Measurements from ENCODE around the gene CDH4. TPM values are rescaled to one million over a fixed set of nuclear protein-coding genes. Genes with fewer than 3 reads are reported as not detected.

Gene CDH4
- total and polyA plus RNA-seq, 9 of the 15 experiments (the other 6 are each of a cell fraction or from before 2014, with no cell fraction given), result 0.04 TPM; not detected in 8

DNA sequence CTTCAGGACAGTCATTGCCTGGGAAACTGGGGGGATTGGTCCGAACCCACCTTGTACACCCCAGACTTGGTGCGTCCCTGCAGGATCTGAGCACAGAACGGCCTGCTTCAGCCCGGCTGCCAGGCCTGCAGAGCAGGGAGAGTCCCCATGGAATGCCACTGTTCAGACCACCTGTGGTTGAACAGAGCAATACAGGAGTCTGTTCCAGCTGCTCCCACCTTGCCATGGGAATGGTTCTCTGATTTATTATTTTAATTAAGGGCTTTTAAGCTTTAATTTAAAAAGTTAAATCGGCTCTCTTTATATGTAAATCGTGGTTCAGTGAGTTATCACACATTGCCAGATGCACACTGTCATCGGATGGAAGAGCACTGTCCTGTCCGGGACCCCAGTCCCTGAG lies 310.4 kb downstream of the CDH4 start:
- no peak for ATAC-seq
- no TSS peak for BruUV-seq (replicated peaks)
- FAIRE-seq, result no peak
- peaks cover 6 to 63% of the 10 kb centered on the region in 2 experiments; a peak in 3 of 5 replicates for H3K27me3 ChIP-seq (ENCODE audit: control insufficient read depth in 2 of 2, insufficient read depth in 2 of 2, low read length in 2 of 2)
- H3K4me3 ChIP-seq, result no peak overlapping the region
- H3K27ac ChIP-seq (ENCODE audit: extremely low read depth, low read depth, low read length), result no peak overlapping the region
- H3K4me1 ChIP-seq (replicated peaks in 1 of 2; ENCODE audit: control insufficient read depth in 2 of 2, insufficient read depth in 2 of 2, low read length in 2 of 2), result peaks cover 0 to 4% of the 10 kb centered on the region in 2 experiments; a peak in 2 of 5 replicates
- no peak overlapping the region for H3K9ac ChIP-seq (ENCODE audit: insufficient read depth in 1 of 2, low read depth in 2 of 2, low read length in 2 of 2)
- no peak overlapping the region for H2AFZ ChIP-seq (ENCODE audit: low read depth, low read length)
- no peak overlapping the region for H3K4me2 ChIP-seq (ENCODE audit: insufficient read depth, low read length)
- H4K20me1 ChIP-seq (replicated peaks; ENCODE audit: control insufficient read depth, insufficient read depth, low read length), result 0 out of 2 replicates have a peak, but pooled peaks cover 3% of the 10 kb centered on the region
- intact Hi-C loops (cut with micrococcal nuclease), result no loop called here
- POLR2A ChIA-PET, result interaction anchor here (0.6 to 0.8 kb wide), 2 partner anchors 37 to 644 kb away, joined by 3 read pairs; no protein-coding TSS in a partner anchor
- WGBS (ENCODE audit: insufficient coverage, low coverage, missing lambda C conversion rate), result 2% methylated on average over 8 of the region's 8 CpGs
- H3K79me2 ChIP-seq (ENCODE audit: control insufficient read depth, insufficient read depth, low read length), result no peaks in the 10 kb centered on the region
- no peaks in the 10 kb centered on the region for H3K9me1 ChIP-seq (ENCODE audit: control insufficient read depth, insufficient read depth, low read length)
- TF ChIP-seq YBX1 (IDR thresholded peaks at IDR 0.05), result no peak
- TF ChIP-seq DNMT1 (IDR thresholded peaks at IDR 0.05), result no peak
- in situ Hi-C loops (cut with MboI), result no loop called here
- no peaks in the 10 kb centered on the region for H3K36me3 ChIP-seq (ENCODE audit: control insufficient read depth, insufficient read depth, low read length)
- CTCF ChIA-PET (ENCODE audit: low intra/inter-chr PET ratio), result no interaction called here
- DNase-seq (ENCODE audit: extremely low read depth in 1 of 4, low spot score in 3 of 4), result no peak
- no peaks in the 10 kb centered on the region for H3K9me3 ChIP-seq (replicated peaks; ENCODE audit: control insufficient read depth, insufficient read depth, low read depth, low read length)

DNA sequence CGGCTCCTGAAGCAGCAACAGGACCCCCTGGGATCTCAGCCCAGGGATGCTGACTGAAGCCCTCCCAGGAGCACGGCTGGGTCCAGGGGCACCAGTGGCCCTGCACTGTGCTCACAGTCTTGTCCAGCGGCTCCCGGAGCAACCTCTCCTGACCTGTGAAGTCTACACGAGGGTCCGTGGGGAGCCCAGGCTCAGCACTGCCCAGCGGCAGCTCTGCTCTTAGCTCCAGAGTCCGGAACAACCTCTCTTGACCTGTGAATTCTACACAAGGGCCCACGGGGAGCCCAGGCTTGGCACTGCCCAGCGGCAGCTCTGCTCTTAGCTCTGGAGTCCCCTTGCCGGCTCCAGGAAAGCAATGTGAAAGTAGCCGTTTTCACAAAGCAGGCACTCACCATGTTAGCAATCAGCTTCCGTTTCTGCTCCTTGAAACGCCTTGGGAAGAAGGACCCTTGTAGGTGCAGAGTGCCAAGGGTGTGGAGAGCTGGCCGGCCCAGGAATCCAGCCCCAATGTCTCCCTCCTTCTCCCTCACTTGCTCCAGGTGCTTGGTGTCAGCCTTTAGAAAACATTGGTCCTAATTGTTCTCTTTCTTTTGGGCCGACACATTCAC lies 310.9 kb downstream of the CDH4 start:
- in situ Hi-C loops (cut with MboI), result no loop called here
- H3K4me3 ChIP-seq, result no peak overlapping the region
- H3K36me3 ChIP-seq (ENCODE audit: control insufficient read depth, insufficient read depth, low read length), result no peaks in the 10 kb centered on the region
- no peaks in the 10 kb centered on the region for H3K9me1 ChIP-seq (ENCODE audit: control insufficient read depth, insufficient read depth, low read length)
- BruUV-seq (replicated peaks), result no TSS peak
- CTCF ChIA-PET (ENCODE audit: low intra/inter-chr PET ratio), result no interaction called here
- H3K4me2 ChIP-seq (ENCODE audit: insufficient read depth, low read length), result no peak overlapping the region
- H4K20me1 ChIP-seq (replicated peaks; ENCODE audit: control insufficient read depth, insufficient read depth, low read length), result 0 out of 2 replicates have a peak, but pooled peaks cover 3% of the 10 kb centered on the region
- intact Hi-C loops (cut with micrococcal nuclease), result no loop called here
- no peak overlapping the region for H3K9ac ChIP-seq (ENCODE audit: insufficient read depth in 1 of 2, low read depth in 2 of 2, low read length in 2 of 2)
- WGBS (ENCODE audit: insufficient coverage, low coverage, missing lambda C conversion rate), result 2% methylated on average over 16 of the region's 16 CpGs
- no peak for DNase-seq (ENCODE audit: extremely low read depth in 1 of 4, low spot score in 3 of 4)
- no peak for ATAC-seq
- H3K27me3 ChIP-seq (ENCODE audit: control insufficient read depth in 2 of 2, insufficient read depth in 2 of 2, low read length in 2 of 2), result peaks cover 2 to 61% of the 10 kb centered on the region in 2 experiments; a peak in 3 of 5 replicates
- no peak for FAIRE-seq
- POLR2A ChIA-PET, result interaction anchor here (0.6 to 0.8 kb wide), 2 partner anchors 37 to 644 kb away, joined by 3 read pairs; no protein-coding TSS in a partner anchor
- no peak overlapping the region for H3K27ac ChIP-seq (ENCODE audit: extremely low read depth, low read depth, low read length)
- H3K4me1 ChIP-seq (replicated peaks in 1 of 2; ENCODE audit: control insufficient read depth in 2 of 2, insufficient read depth in 2 of 2, low read length in 2 of 2), result peaks cover 0 to 4% of the 10 kb centered on the region in 2 experiments; a peak in 2 of 5 replicates
- no peak overlapping the region for H2AFZ ChIP-seq (ENCODE audit: low read depth, low read length)
- no peaks in the 10 kb centered on the region for H3K79me2 ChIP-seq (ENCODE audit: control insufficient read depth, insufficient read depth, low read length)
- no peaks in the 10 kb centered on the region for H3K9me3 ChIP-seq (replicated peaks; ENCODE audit: control insufficient read depth, insufficient read depth, low read depth, low read length)
- no peak for TF ChIP-seq NR3C1 (CRISPR knock-in tag; IDR thresholded peaks at IDR 0.05)
- no peak for TF ChIP-seq ZFP1 (CRISPR knock-in tag; IDR thresholded peaks at IDR 0.05)
- TF ChIP-seq CHD2 (IDR thresholded peaks at IDR 0.05; ENCODE audit: low read depth, low read length), result no peak
- TF ChIP-seq JUN (IDR thresholded peaks at IDR 0.05; ENCODE audit: borderline replicate concordance, low read depth, low read length), result no peak
- no peak for TF ChIP-seq JUN (CRISPR knock-in tag; IDR thresholded peaks at IDR 0.05; ENCODE audit: borderline replicate concordance)
- TF ChIP-seq ZNF436 (CRISPR knock-in tag; IDR thresholded peaks at IDR 0.05), result no peak
- no peak for TF ChIP-seq HNRNPK (IDR thresholded peaks at IDR 0.05; ENCODE audit: low read depth, low read length, poor library complexity, severe bottlenecking)
- TF ChIP-seq RBM25 (IDR thresholded peaks at IDR 0.05; ENCODE audit: low read depth, low read length, severe bottlenecking), result no peak
- TF ChIP-seq, protein P1, sequence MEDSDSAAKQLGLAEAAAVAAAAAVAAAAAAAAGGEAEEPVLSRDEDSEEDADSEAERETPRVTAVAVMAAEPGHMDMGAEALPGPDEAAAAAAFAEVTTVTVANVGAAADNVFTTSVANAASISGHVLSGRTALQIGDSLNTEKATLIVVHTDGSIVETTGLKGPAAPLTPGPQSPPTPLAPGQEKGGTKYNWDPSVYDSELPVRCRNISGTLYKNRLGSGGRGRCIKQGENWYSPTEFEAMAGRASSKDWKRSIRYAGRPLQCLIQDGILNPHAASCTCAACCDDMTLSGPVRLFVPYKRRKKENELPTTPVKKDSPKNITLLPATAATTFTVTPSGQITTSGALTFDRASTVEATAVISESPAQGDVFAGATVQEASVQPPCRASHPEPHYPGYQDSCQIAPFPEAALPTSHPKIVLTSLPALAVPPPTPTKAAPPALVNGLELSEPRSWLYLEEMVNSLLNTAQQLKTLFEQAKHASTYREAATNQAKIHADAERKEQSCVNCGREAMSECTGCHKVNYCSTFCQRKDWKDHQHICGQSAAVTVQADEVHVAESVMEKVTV (CRISPR knock-in tag; IDR thresholded peaks at IDR 0.05), result no peak
- TF ChIP-seq RAD51 (IDR thresholded peaks at IDR 0.05; ENCODE audit: borderline replicate concordance, low read depth), result no peak
- TF ChIP-seq ELF1 (tag; IDR thresholded peaks at IDR 0.05), result no peak
- TF ChIP-seq CBX5 (IDR thresholded peaks at IDR 0.05; ENCODE audit: borderline replicate concordance, low read depth), result no peak
- TF ChIP-seq BRCA1 (IDR thresholded peaks at IDR 0.05), result no peak
- TF ChIP-seq BRCA1 (CRISPR knock-in tag; IDR thresholded peaks at IDR 0.05), result no peak
